Activated CD8-positive, alpha-beta memory T cell treated with anti-CD3 and anti-CD28 coated beads, Interleukin-2, amount 10 ng/mL, durations not matched to agents 7 days and 5 days (primary cell): ENCODE measurements around the gene RELL1. TPM values are rescaled to one million over a fixed set of nuclear protein-coding genes. Genes with fewer than 3 reads are reported as not detected.

Experiments used
- ATAC-seq: fragments of 150-1000 bp; cut with Tn5 transposase; one replicate; pipeline ENCODE4 v1.10.0; 2021; ENCODE audit warnings: moderate library complexity
- CTCF ChIA-PET: fragments of 350-600 bp; sonication (Branson Sonifier 250); formaldehyde crosslinking; loops from one replicate; lab custom pipeline; 2021; ENCODE audit warnings: antibody characterized with exemption; lab: Charles Lee
- DNase-seq: peaks from one replicate; pipeline ENCODE4 v3.0.0-alpha.2; 2020
- H3K27ac Mint-ChIP-seq: one replicate; pipeline ENCODE4 v1.8.0; 2021; ENCODE audit warnings: mild to moderate bottlenecking, mixed read lengths
- H3K27me3 Mint-ChIP-seq: one replicate; pipeline ENCODE4 v1.8.0; 2021; ENCODE audit warnings: mixed read lengths
- H3K36me3 Mint-ChIP-seq: one replicate; pipeline ENCODE4 v1.8.0; 2021; ENCODE audit warnings: mild to moderate bottlenecking, mixed read lengths
- H3K4me1 Mint-ChIP-seq: one replicate; pipeline ENCODE4 v1.8.0; 2021; ENCODE audit warnings: mixed read lengths
- H3K4me3 Mint-ChIP-seq: one replicate; pipeline ENCODE4 v1.8.0; 2021; ENCODE audit warnings: mild to moderate bottlenecking, moderate library complexity, mixed read lengths
- H3K9me3 Mint-ChIP-seq: one replicate; pipeline ENCODE4 v1.8.0; 2022; ENCODE audit warnings: low read depth, mixed read lengths
- total RNA-seq, 2 experiments: library from RNA; stranded (reverse); gene quantifications; one replicate each; pipeline ENCODE4 v1.2.3, GENCODE V29; 2021

RELL1 gene
- total RNA-seq, 2 experiments from 2014 or later, result 35.5 to 42.3 TPM

GRCh38 chr4:37590016-37590415 lies 96.2 kb downstream of the RELL1 start:
- Mint-ChIP-seq H3K27me3 (peaks cover 2% of the 10 kb centered on the region), H3K4me1 (peaks cover 1% of the 10 kb centered on the region), H3K27ac (no peak overlapping the region), H3K4me3 (no peak overlapping the region), H3K9me3 (no peaks in the 10 kb centered on the region), H3K36me3 (peaks cover 7% of the 10 kb centered on the region)
- no peak for ATAC-seq
- DNase-seq, result no peak
- CTCF ChIA-PET, result interaction anchor here (1.0 kb wide), 1 partner anchor 13 kb away, joined by 3 read pairs; no protein-coding TSS in a partner anchor

GRCh38 chr4:37588150-37588549 lies 98.0 kb downstream of the RELL1 start:
- CTCF ChIA-PET, result interaction anchor here (1.0 kb wide), 1 partner anchor 15 kb away, joined by 3 read pairs; no protein-coding TSS in a partner anchor
- Mint-ChIP-seq H3K4me3 (no peak overlapping the region), H3K9me3 (no peaks in the 10 kb centered on the region), H3K36me3 (peaks cover 16% of the 10 kb centered on the region), H3K27ac (no peak overlapping the region), H3K27me3 (peaks cover 5% of the 10 kb centered on the region), H3K4me1 (peaks cover 5% of the 10 kb centered on the region)
- ATAC-seq, result no peak
- no peak for DNase-seq

- no peak for ATAC-seq
- Mint-ChIP-seq H3K36me3 (peaks cover 16% of the 10 kb centered on the region), H3K4me1 (peaks cover 5% of the 10 kb centered on the region), H3K27ac (no peak overlapping the region), H3K27me3 (peaks cover 5% of the 10 kb centered on the region), H3K4me3 (no peak overlapping the region), H3K9me3 (no peaks in the 10 kb centered on the region)
- CTCF ChIA-PET, result no interaction called here
- DNase-seq, result no peak
These were observed 100.0 kb downstream of the RELL1 start for GRCh38 chr4:37586194-37586593.

GRCh38 chr4:37584493-37585060 lies 101.6 kb downstream of the RELL1 start:
- no peak overlapping the region for H3K4me3 Mint-ChIP-seq
- CTCF ChIA-PET, result interaction anchor here (1.5 kb wide), 1 partner anchor 18 kb away, joined by 5 read pairs; no protein-coding TSS in a partner anchor
- H3K9me3 Mint-ChIP-seq, result peaks cover 5% of the 10 kb centered on the region
- peaks cover 5% of the 10 kb centered on the region for H3K4me1 Mint-ChIP-seq
- H3K36me3 Mint-ChIP-seq, result peaks cover 15% of the 10 kb centered on the region
- no peak overlapping the region for H3K27ac Mint-ChIP-seq
- no peak for DNase-seq
- H3K27me3 Mint-ChIP-seq, result peaks cover 8% of the 10 kb centered on the region
- no peak for ATAC-seq

- ATAC-seq (no peak), DNase-seq (no peak)
- CTCF ChIA-PET, result interaction anchor here (0.6 to 1.5 kb wide), 2 partner anchors 19 to 427 kb away, joined by 3 to 5 read pairs; no protein-coding TSS in a partner anchor
- Mint-ChIP-seq H3K27me3 (peaks cover 10% of the 10 kb centered on the region), H3K36me3 (peaks cover 15% of the 10 kb centered on the region), H3K9me3 (peaks cover 7% of the 10 kb centered on the region), H3K27ac (no peak overlapping the region), H3K4me3 (no peak overlapping the region), H3K4me1 (peaks cover 5% of the 10 kb centered on the region)
These were observed 102.1 kb downstream of the RELL1 start for GRCh38 chr4:37584071-37584470.

- H3K27me3 Mint-ChIP-seq, result peaks cover 37% of the 10 kb centered on the region
- ATAC-seq, result no peak
- H3K4me1 Mint-ChIP-seq, result no peaks in the 10 kb centered on the region
These were observed 112.6 kb downstream of the RELL1 start for GRCh38 chr4:37573566-37573965.

GRCh38 chr4:37568489-37568888 lies 117.7 kb downstream of the RELL1 start:
- DNase-seq (no peak), ATAC-seq (no peak)
- Mint-ChIP-seq H3K36me3 (no peaks in the 10 kb centered on the region), H3K27ac (no peak overlapping the region), H3K4me3 (no peak overlapping the region), H3K27me3 (peaks cover 4% of the 10 kb centered on the region), H3K4me1 (peaks cover 1% of the 10 kb centered on the region), H3K9me3 (no peaks in the 10 kb centered on the region)
- CTCF ChIA-PET, result interaction anchor here (1.2 kb wide), 1 partner anchor 115 kb away, joined by 5 read pairs; a partner anchor contains a TSS

More at GRCh38 chr4:37573566-37573965, 112.6 kb downstream of the RELL1 start:
- no peak overlapping the region for H3K27ac Mint-ChIP-seq
- H3K4me3 Mint-ChIP-seq, result no peak overlapping the region
- DNase-seq, result no peak
- peaks cover 2% of the 10 kb centered on the region for H3K36me3 Mint-ChIP-seq
- peaks cover 26% of the 10 kb centered on the region for H3K9me3 Mint-ChIP-seq
- CTCF ChIA-PET, result no interaction called here

- no peak overlapping the region for H3K27ac Mint-ChIP-seq
- DNase-seq (no peak), ATAC-seq (no peak)
- H3K9me3 Mint-ChIP-seq, result no peaks in the 10 kb centered on the region
- CTCF ChIA-PET, result interaction anchor here (1.1 to 2.5 kb wide), 3 partner anchors 115 to 119 kb away, joined by 3 to 22 read pairs (median 5); a partner anchor contains a TSS
- H3K4me1 Mint-ChIP-seq, result peaks cover 1% of the 10 kb centered on the region
- peaks cover 2% of the 10 kb centered on the region for H3K27me3 Mint-ChIP-seq
- no peaks in the 10 kb centered on the region for H3K36me3 Mint-ChIP-seq
- no peak overlapping the region for H3K4me3 Mint-ChIP-seq
These were observed 118.3 kb downstream of the RELL1 start for GRCh38 chr4:37567836-37568235.

- Mint-ChIP-seq H3K9me3 (peaks cover 5% of the 10 kb centered on the region), H3K27ac (no peak overlapping the region), H3K4me1 (no peaks in the 10 kb centered on the region), H3K36me3 (no peaks in the 10 kb centered on the region), H3K4me3 (no peak overlapping the region), H3K27me3 (no peaks in the 10 kb centered on the region)
- DNase-seq (no peak), ATAC-seq (no peak)
- CTCF ChIA-PET, result no interaction called here
These were observed 123.6 kb downstream of the RELL1 start for GRCh38 chr4:37562592-37562991.

- no peak for DNase-seq
- H3K4me1 Mint-ChIP-seq, result no peaks in the 10 kb centered on the region
- H3K27me3 Mint-ChIP-seq, result no peaks in the 10 kb centered on the region
- H3K36me3 Mint-ChIP-seq, result no peaks in the 10 kb centered on the region
- no peak overlapping the region for H3K4me3 Mint-ChIP-seq
- peaks cover 5% of the 10 kb centered on the region for H3K9me3 Mint-ChIP-seq
- no peak for ATAC-seq
- CTCF ChIA-PET, result no interaction called here
- H3K27ac Mint-ChIP-seq, result no peak overlapping the region
These were observed 124.4 kb downstream of the RELL1 start for GRCh38 chr4:37561803-37562207.

GRCh38 chr4:37561196-37561802 lies 124.9 kb downstream of the RELL1 start:
- ATAC-seq (no peak), DNase-seq (no peak)
- peaks cover 5% of the 10 kb centered on the region for H3K9me3 Mint-ChIP-seq
- no peaks in the 10 kb centered on the region for H3K36me3 Mint-ChIP-seq
- H3K4me1 Mint-ChIP-seq, result no peaks in the 10 kb centered on the region
- no peaks in the 10 kb centered on the region for H3K27me3 Mint-ChIP-seq
- CTCF ChIA-PET, result no interaction called here
- no peak overlapping the region for H3K27ac Mint-ChIP-seq
- H3K4me3 Mint-ChIP-seq, result no peak overlapping the region
